ENCODE results near the gene PRR15.

Gene PRR15

DNA sequence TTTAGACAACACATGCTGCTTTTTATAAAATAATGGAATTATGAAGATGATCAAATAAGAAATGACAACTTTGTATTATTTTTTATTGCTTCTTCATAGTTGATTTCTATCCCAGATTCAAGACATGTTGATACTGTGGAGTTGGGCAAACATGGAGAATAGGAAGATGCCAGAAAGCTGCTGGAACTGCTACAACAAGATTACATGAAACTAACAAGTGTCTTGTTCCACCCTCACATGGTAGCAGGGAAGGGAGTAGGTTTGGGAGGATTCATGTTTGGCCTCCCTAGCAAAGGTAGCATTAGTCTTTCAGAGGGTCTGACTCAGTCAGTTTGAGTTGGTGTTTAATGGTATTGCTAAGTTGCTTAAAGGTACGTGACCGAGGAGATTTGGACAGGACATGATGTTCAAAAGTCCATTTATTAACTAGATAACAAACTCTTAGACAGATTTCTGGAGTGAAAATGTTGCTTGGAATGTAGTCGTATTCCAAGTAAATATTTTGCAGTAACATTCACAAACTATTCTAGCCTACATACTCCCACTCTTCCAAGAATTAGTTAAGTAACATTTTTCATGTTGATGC lies 33.1 kb downstream of the PRR15 start:
- no peak overlapping the region for H3K27ac ChIP-seq
- TF ChIP-seq, protein P1, sequence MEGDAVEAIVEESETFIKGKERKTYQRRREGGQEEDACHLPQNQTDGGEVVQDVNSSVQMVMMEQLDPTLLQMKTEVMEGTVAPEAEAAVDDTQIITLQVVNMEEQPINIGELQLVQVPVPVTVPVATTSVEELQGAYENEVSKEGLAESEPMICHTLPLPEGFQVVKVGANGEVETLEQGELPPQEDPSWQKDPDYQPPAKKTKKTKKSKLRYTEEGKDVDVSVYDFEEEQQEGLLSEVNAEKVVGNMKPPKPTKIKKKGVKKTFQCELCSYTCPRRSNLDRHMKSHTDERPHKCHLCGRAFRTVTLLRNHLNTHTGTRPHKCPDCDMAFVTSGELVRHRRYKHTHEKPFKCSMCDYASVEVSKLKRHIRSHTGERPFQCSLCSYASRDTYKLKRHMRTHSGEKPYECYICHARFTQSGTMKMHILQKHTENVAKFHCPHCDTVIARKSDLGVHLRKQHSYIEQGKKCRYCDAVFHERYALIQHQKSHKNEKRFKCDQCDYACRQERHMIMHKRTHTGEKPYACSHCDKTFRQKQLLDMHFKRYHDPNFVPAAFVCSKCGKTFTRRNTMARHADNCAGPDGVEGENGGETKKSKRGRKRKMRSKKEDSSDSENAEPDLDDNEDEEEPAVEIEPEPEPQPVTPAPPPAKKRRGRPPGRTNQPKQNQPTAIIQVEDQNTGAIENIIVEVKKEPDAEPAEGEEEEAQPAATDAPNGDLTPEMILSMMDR (conservative IDR thresholded peaks at IDR 0.05): no peak
- TF ChIP-seq ZFX (IDR thresholded peaks at IDR 0.05): no peak

DNA sequence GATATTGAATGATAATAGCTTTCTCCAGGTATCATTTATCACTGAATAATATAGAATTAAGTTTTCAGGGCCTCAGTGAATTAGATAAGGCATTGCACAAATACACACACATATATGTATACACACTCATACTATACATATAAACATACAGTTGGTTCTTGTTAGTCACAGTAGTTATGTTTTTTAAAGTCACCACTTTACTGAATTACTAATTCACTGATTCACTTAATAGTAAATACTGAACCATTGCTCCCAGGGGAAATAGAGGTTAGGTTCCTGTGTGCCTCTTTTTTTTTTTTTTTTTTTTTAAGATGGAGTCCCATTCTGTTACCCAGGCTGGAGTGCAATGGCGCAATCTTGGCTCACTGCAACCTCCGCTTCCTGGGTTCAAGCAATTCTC lies 33.6 kb downstream of the PRR15 start:
- TF ChIP-seq, protein P1 (conservative IDR thresholded peaks at IDR 0.05): no peak
- TF ChIP-seq ZFX (IDR thresholded peaks at IDR 0.05): no peak
- no peak overlapping the region for H3K27ac ChIP-seq

DNA sequence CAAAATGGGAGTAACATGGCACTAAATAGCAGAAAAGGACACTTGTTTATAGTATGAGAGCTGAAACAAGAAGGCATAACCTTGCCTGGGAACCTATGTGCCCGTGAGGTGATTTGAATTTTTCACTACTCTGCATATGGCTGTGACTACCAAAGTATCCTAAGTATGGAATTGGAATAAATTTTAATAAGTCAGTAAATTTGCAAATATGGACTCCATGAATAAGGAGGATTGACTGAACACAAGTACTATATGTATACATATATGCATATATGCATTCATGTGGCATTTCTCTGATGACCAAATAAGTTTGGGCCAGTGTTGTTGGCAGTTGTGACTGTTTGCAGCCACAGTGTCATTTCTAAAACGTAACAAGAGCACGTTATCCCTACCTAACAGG lies 34.5 kb downstream of the PRR15 start:
- TF ChIP-seq, protein P1 (conservative IDR thresholded peaks at IDR 0.05): no peak
- TF ChIP-seq ZFX (IDR thresholded peaks at IDR 0.05): no peak
- no peak overlapping the region for H3K27ac ChIP-seq

DNA sequence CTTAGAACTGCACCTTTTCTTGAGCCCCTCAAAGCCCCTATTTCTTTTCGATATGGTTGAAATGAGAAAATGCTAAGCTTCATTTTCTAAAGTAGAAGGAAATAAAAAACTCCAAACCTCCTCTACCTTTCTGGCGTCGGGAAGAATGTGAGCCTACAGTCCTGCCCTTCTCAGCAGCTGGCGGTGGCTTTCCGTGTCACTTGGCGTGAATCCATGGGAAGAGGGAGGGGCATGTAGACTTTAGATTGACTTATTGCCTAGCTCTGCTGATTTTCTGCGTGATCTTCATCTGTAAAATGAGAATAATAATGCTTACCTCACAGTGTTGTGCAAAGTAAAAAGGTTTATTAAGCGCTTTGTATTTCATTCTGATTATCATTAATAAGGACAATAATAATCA lies 35.0 kb downstream of the PRR15 start:
- no peak for TF ChIP-seq ZFX (IDR thresholded peaks at IDR 0.05)
- TF ChIP-seq, protein P1 (conservative IDR thresholded peaks at IDR 0.05): no peak
- no peak overlapping the region for H3K27ac ChIP-seq

DNA sequence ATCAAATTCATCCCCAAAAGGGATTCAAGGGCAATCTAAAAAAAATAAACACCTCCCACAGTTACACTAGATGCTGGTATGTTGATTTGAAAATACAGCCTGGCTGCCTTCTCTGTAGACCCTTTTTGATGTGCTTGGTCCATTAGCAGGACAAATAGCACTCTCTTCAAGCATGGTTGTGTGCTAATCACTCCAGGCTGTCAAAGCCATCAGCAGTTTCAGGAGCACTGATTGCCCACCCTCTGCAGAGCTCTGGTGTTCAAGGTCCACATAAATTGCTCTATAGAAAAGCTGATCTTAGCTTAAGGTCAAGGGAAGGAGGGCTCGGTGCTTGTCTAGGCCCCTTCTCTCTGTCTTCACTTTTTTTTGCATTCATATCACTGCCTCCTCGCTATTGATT lies 35.4 kb downstream of the PRR15 start:
- TF ChIP-seq ZFX (IDR thresholded peaks at IDR 0.05): no peak
- TF ChIP-seq, protein P1 (conservative IDR thresholded peaks at IDR 0.05): no peak

DNA sequence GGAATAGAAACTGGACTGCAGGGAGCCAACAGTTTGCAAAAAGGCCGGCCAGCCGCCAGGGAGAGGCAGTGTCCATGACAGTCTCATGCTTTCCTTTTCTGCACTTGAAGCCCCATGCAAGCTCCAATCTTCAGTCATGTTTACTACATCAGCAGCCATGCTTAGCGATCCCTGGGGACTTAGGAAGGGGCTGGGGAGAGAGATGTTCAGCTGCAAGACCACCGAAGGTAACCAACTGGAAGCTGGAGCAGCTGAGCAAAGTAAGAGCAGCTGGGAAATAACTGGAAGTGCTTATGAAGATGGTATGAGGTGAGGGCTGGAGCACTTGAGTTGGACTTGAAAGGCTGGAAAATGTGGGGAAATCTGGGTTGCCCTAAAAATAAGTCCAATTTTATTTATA lies 37.0 kb downstream of the PRR15 start:
- TF ChIP-seq ZFX (IDR thresholded peaks at IDR 0.05): no peak
- TF ChIP-seq, protein P1 (conservative IDR thresholded peaks at IDR 0.05): no peak
- H3K27ac ChIP-seq: no peak overlapping the region

More for the DNA sequence above, 35.4 kb downstream of the PRR15 start:
- no peak overlapping the region for H3K27ac ChIP-seq

DNA sequence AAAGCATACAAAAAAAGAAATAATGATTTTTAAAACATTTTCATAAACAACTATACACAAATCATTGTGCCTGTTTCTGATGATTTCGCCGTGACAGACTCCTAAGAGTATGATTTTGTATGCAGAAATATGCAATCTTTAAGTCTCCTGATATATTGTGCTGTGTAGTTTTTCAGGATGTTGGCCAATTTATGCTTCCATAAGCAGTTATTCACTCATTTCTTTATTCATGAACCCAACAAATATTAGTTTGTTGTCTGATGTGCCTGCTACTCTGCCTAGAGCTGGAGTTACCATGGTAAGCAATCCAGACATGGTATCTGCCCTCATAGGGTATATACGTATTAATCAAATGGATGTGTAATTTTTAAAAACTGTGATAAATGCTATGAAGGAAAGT lies 40.4 kb downstream of the PRR15 start:
- TF ChIP-seq, protein P1 (conservative IDR thresholded peaks at IDR 0.05): no peak
- no peak for TF ChIP-seq ZFX (IDR thresholded peaks at IDR 0.05)
- H3K27ac ChIP-seq: no peak overlapping the region
